BE2C (cell line): ENCODE data around the gene RIMOC1.
"Not testable (repeated sequence)": the region's sequence is repeated elsewhere in the genome, so short reads cannot be mapped to it uniquely, and the experiment has no call there.

Experiments used
- DNase-seq: peaks from one replicate; pipeline ENCODE4 v3.0.0-alpha.2; 2020
- H3K27me3 ChIP-seq: fragments of 250-450 bp; sonication (Bioruptor Pico); 2 replicates; pipeline ENCODE4 v1.5.1; 2020; ENCODE audit warnings: mild to moderate bottlenecking
- H3K36me3 ChIP-seq: fragments of 250-450 bp; sonication (Bioruptor Pico); 2 replicates; pipeline ENCODE4 v1.5.1; 2020; ENCODE audit warnings: mild to moderate bottlenecking
- H3K4me1 ChIP-seq: fragments of 250-450 bp; sonication (Bioruptor Pico); 2 replicates; pipeline ENCODE4 v1.5.1; 2020
- H3K4me3 ChIP-seq: 2 replicates; pipeline ENCODE4 v1.5.1; 2011; ENCODE audit warnings: low read depth, low read length
- H3K9me3 ChIP-seq: fragments of 250-450 bp; sonication (Bioruptor Pico); 2 replicates; pipeline ENCODE4 v1.5.1; 2020
- CTCF ChIP-seq: IDR thresholded peaks from 2 replicates; pipeline ENCODE4 v1.5.1; 2012; ENCODE audit warnings: mild to moderate bottlenecking, low read depth, low read length

The RIMOC1 gene

GRCh38 chr5:41932770-41933169, 28.6 kb downstream of the RIMOC1 start:
- no peak for DNase-seq
- Histone ChIP-seq H3K36me3 (no peaks in the 10 kb centered on the region), H3K4me1 (no peaks in the 10 kb centered on the region), H3K9me3 (no peaks in the 10 kb centered on the region), H3K4me3 (no peak overlapping the region), H3K27me3 (no peaks in the 10 kb centered on the region)
- TF ChIP-seq CTCF = no peak

GRCh38 chr5:41935544-41935943, 31.4 kb downstream of the RIMOC1 start:
- DNase-seq = no peak
- Histone ChIP-seq H3K27me3 (no peaks in the 10 kb centered on the region), H3K9me3 (no peaks in the 10 kb centered on the region), H3K4me1 (no peaks in the 10 kb centered on the region), H3K36me3 (no peaks in the 10 kb centered on the region), H3K4me3 (no peak overlapping the region)
- TF ChIP-seq CTCF = no peak

GRCh38 chr5:41940641-41941040, 36.5 kb downstream of the RIMOC1 start:
- H3K27me3 ChIP-seq = no peaks in the 10 kb centered on the region
- H3K4me1 ChIP-seq = no peaks in the 10 kb centered on the region
- no peak for DNase-seq
- H3K9me3 ChIP-seq = no peaks in the 10 kb centered on the region
- no peaks in the 10 kb centered on the region for H3K36me3 ChIP-seq
- TF ChIP-seq CTCF = no peak
- H3K4me3 ChIP-seq = no peak overlapping the region

- H3K9me3 ChIP-seq, H3K4me3 ChIP-seq, H3K36me3 ChIP-seq, H3K4me1 ChIP-seq, DNase-seq, H3K27me3 ChIP-seq: not testable (repeated sequence)
These were observed 41.3 kb downstream of the RIMOC1 start for GRCh38 chr5:41945332-41945955.

GRCh38 chr5:41951224-41951623, 47.1 kb downstream of the RIMOC1 start:
- Histone ChIP-seq H3K4me3 (no peak overlapping the region), H3K36me3 (no peaks in the 10 kb centered on the region), H3K9me3 (no peaks in the 10 kb centered on the region), H3K4me1 (no peaks in the 10 kb centered on the region), H3K27me3 (no peaks in the 10 kb centered on the region)
- no peak for TF ChIP-seq CTCF
- DNase-seq = no peak
